Measurements from ENCODE around the gene MKS1. TPM values are rescaled to one million over a fixed set of nuclear protein-coding genes. Genes with fewer than 3 reads are reported as not detected.

The MKS1 gene
- 11.3 and 14.4 TPM in 2 replicates for total RNA-seq

GRCh38 chr17:58219007-58219788 is at the start of gene MKS1:
MKS1 (minus strand) TSS chr17:58219255; CDS start chr17:58219230, 25 bp downstream.

GRCh38 chr17:58238147-58238634 is 19.1 kb upstream of the MKS1 start, which contains the start of gene LPO:
LPO (plus strand) TSS chr17:58238584; CDS start chr17:58242980, 4,396 bp downstream.

DNA sequence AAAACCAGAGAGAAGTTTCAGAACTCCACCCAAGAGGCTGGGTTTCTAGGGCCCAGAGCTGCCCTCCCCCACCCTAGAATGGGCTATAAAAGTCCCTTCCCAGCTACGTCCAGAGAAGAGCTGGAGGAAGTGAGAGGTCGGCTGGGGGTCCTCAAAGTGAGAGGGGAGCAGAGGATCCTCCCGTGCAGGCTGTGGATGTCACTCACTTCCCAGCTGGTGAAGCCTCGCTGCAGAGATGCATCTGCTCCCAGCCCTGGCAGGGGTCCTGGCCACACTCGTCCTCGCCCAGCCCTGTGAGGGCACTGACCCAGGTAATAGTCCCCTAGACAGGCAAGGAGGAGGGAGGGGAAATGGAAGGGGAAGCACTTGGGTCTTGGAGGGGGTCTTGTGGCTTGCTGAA is 26.4 kb downstream of the MKS1 start, which contains the start of gene EPX:
Gene EPX (plus strand): TSS at position 115 of the 400 bp plus-strand sequence. CDS start 121 bp downstream, at position 236.

DNA sequence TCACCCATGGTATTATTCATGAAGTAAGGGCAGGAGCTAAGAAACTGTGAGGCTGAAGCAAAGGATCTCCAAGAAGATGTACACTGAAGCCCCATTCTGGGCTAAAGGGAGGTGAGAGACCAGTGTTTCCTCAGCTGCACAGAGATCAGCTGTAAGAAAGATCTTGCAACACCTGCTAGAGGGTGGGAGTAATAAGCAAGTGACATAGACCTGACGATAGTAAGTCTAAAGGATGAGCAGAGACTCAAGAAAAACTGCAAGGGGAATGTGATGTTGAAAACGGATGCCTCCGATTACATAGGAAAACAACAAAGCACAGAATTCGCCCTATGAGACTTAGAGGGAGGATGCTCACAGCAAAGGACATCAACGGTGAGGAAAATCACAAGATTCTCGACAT is 52.4 kb downstream of the MKS1 start, which contains the start of gene OR4D2:
Gene OR4D2 (plus strand): TSS at position 301 of the 400 bp plus-strand sequence. CDS start 2,674 bp downstream, outside the sequence.

Other genes with a start within 250 kb of the MKS1 start
- gene VEZF1, start 231.0 kb downstream of the MKS1 start, total RNA-seq: 26.3 and 36.1 TPM in 2 replicates
- gene SRSF1, start 212.0 kb downstream of the MKS1 start, total RNA-seq: 333 and 428 TPM in 2 replicates
- gene DYNLL2, start 135.8 kb downstream of the MKS1 start, total RNA-seq: 10.2 and 11.8 TPM in 2 replicates
- gene OR4D1, start 70.9 kb downstream of the MKS1 start, total RNA-seq: not detected in 2 replicates
- gene OR4D2, start 52.3 kb downstream of the MKS1 start, total RNA-seq: not detected in 2 replicates
- not detected in 2 replicates for gene EPX, start 26.5 kb downstream of the MKS1 start, total RNA-seq
- gene LPO, start 19.3 kb upstream of the MKS1 start, total RNA-seq: under 0.01 TPM in 1 of 2 replicates, not detected in the other
- not detected in 2 replicates for gene MPO, start 61.7 kb upstream of the MKS1 start, total RNA-seq
- under 0.01 and 0.09 TPM in 2 replicates for gene TSPOAP1, start 109.5 kb upstream of the MKS1 start, total RNA-seq
- gene SUPT4H1, start 132.9 kb upstream of the MKS1 start, total RNA-seq: 56.4 and 61.6 TPM in 2 replicates
- under 0.01 and 0.11 TPM in 2 replicates for gene RNF43, start 198.3 kb upstream of the MKS1 start, total RNA-seq

Measured in dermis lymphatic vessel endothelial cell (primary cell).